Loucy (cell line): ENCODE results near the gene UPP1.
"Not testable (repeated sequence)": the region's sequence is repeated elsewhere in the genome, so short reads cannot be mapped to it uniquely, and the experiment has no call there.

Source experiments
- H2AFZ ChIP-seq: fragments of 200-600 bp; sonication (generic); 2 replicates; pipeline ENCODE4 v1.6.0; 2016; ENCODE audit warnings: antibody characterized with exemption, mild to moderate bottlenecking, low read length, moderate library complexity
- H3F3A ChIP-seq: fragments of 200-600 bp; 2 replicates; pipeline ENCODE4 v1.6.0; 2016; ENCODE audit warnings: antibody characterized with exemption, low read depth, mild to moderate bottlenecking
- H3K27me3 ChIP-seq: fragments of 200-600 bp; sonication (generic); 2 replicates; pipeline ENCODE4 v1.6.1; 2014; ENCODE audit warnings: low read length, mild to moderate bottlenecking; ENCODE audit not compliant: insufficient read depth, poor library complexity, severe bottlenecking
- H3K36me3 ChIP-seq: fragments of 200-600 bp; sonication (generic); 2 replicates; pipeline ENCODE4 v1.6.1; 2016; ENCODE audit warnings: low read length; ENCODE audit not compliant: insufficient read depth
- H3K4me1 ChIP-seq: fragments of 200-600 bp; sonication (generic); 2 replicates; pipeline ENCODE4 v1.5.1; 2014; ENCODE audit warnings: low read length, mild to moderate bottlenecking; ENCODE audit not compliant: insufficient read depth, poor library complexity, severe bottlenecking
- H3K4me2 ChIP-seq: fragments of 200-600 bp; sonication (generic); 2 replicates; pipeline ENCODE4 v1.6.0; 2014; ENCODE audit warnings: antibody characterized with exemption, low read length, low read depth, mild to moderate bottlenecking; ENCODE audit not compliant: poor library complexity, severe bottlenecking
- H3K4me3 ChIP-seq: fragments of 200-600 bp; sonication (generic); 2 replicates; pipeline ENCODE4 v1.5.1; 2014; ENCODE audit warnings: low read length, mild to moderate bottlenecking, mixed read lengths; ENCODE audit not compliant: poor library complexity, severe bottlenecking
- H3K79me2 ChIP-seq: fragments of 200-600 bp; sonication (generic); 2 replicates; pipeline ENCODE4 v1.6.1; 2014; ENCODE audit warnings: low read length; ENCODE audit not compliant: insufficient read depth
- H3K9ac ChIP-seq: fragments of 200-600 bp; sonication (generic); 2 replicates; pipeline ENCODE4 v1.6.0; 2014; ENCODE audit warnings: mild to moderate bottlenecking, low read depth, low read length, moderate library complexity; ENCODE audit not compliant: poor library complexity, severe bottlenecking
- H3K9me2 ChIP-seq: fragments of 200-600 bp; sonication (generic); replicated peaks from 2 replicates; pipeline ENCODE4 v1.6.1; 2016; ENCODE audit warnings: low read depth, low read length, mixed read lengths
- H3K9me3 ChIP-seq: fragments of 200-600 bp; sonication (generic); 2 replicates; pipeline ENCODE4 v1.6.1; 2014; ENCODE audit warnings: mild to moderate bottlenecking, antibody characterized with exemption, low read length, low read depth; ENCODE audit not compliant: insufficient read depth
- H4K20me1 ChIP-seq: fragments of 200-600 bp; sonication (generic); 2 replicates; pipeline ENCODE4 v1.6.0; 2014; ENCODE audit warnings: antibody characterized with exemption, low read length, mild to moderate bottlenecking; ENCODE audit not compliant: insufficient read depth, poor library complexity, severe bottlenecking
- EZH2phosphoT487 ChIP-seq: fragments of 200-600 bp; IDR thresholded peaks from 2 replicates; pipeline ENCODE4 v1.6.1; 2018; ENCODE audit warnings: antibody characterized with exemption, mild to moderate bottlenecking, moderate library complexity, borderline replicate concordance
- TF ChIP-seq, protein P1 (sequence below): fragments of 200-600 bp; sonication (generic); conservative IDR thresholded peaks from 2 replicates; pipeline ENCODE4 v1.5.1; 2014; ENCODE audit warnings: mild to moderate bottlenecking, antibody characterized with exemption, low read length

UPP1 gene

DNA sequence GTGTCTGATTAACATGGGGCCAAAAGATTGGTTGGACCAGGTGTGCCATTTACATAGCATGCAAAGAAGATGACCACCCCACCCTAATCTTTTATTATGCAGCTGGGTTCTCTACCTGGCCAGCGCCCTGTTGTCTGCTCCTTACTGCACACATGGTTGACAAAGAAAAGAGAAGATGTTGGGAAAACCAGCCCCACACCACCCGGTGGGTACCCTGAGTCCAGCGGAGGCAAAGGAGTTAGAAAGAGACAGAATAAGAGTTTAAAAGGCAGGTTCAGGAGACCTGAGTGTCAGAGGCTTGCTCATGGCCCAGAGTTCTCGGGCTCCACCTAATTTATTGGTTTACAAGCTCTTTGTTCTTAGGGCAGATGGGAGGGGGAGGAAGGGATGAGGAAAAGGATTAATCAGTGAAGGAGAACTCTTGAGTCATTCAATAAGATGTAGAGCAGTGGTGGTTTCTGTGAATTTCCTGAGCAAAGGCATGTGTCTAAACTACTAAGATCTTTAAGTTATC, 58.1 kb downstream of the UPP1 start:
- no peak overlapping the region for H2AFZ ChIP-seq
- H3K9me2 ChIP-seq, result no peaks in the 10 kb centered on the region
- no peaks in the 10 kb centered on the region for H3K27me3 ChIP-seq
- H3K79me2 ChIP-seq, result no peaks in the 10 kb centered on the region
- no peaks in the 10 kb centered on the region for H3K9me3 ChIP-seq
- H3F3A ChIP-seq, result no peaks in the 10 kb centered on the region
- H4K20me1 ChIP-seq, result no peaks in the 10 kb centered on the region
- H3K9ac ChIP-seq, result no peak overlapping the region
- no peaks in the 10 kb centered on the region for H3K4me1 ChIP-seq
- no peak for TF ChIP-seq EZH2phosphoT487
- TF ChIP-seq, protein P1, sequence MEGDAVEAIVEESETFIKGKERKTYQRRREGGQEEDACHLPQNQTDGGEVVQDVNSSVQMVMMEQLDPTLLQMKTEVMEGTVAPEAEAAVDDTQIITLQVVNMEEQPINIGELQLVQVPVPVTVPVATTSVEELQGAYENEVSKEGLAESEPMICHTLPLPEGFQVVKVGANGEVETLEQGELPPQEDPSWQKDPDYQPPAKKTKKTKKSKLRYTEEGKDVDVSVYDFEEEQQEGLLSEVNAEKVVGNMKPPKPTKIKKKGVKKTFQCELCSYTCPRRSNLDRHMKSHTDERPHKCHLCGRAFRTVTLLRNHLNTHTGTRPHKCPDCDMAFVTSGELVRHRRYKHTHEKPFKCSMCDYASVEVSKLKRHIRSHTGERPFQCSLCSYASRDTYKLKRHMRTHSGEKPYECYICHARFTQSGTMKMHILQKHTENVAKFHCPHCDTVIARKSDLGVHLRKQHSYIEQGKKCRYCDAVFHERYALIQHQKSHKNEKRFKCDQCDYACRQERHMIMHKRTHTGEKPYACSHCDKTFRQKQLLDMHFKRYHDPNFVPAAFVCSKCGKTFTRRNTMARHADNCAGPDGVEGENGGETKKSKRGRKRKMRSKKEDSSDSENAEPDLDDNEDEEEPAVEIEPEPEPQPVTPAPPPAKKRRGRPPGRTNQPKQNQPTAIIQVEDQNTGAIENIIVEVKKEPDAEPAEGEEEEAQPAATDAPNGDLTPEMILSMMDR, result no peak
- no peak overlapping the region for H3K4me2 ChIP-seq
- no peaks in the 10 kb centered on the region for H3K36me3 ChIP-seq
- H3K4me3 ChIP-seq, result no peak overlapping the region

DNA sequence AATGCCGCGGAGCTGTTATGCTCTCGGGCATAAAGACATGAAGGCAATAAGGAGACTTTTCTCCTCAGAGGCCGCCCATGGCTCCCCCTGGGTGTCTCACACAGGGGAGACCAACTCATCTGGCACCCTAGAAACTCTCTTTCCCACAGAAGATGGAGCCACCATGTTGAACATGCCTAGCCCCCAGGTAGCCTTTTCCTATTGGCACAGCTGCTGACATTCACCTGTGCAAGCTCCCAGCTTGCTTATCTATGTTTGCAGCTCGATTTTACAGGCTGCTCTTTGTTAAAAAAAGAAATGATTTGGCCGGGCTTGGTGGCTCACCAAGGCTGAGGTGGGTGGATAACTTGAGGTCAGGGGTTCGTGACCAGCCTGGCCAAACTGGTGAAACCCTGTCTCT, 58.6 kb downstream of the UPP1 start:
- not testable (repeated sequence) for H3K27me3 ChIP-seq, H3K4me1 ChIP-seq, H3K4me3 ChIP-seq, H3K9me2 ChIP-seq, H3K79me2 ChIP-seq, H3K4me2 ChIP-seq, H2AFZ ChIP-seq, H3K9ac ChIP-seq, H3K36me3 ChIP-seq, H4K20me1 ChIP-seq, H3F3A ChIP-seq, H3K9me3 ChIP-seq

DNA sequence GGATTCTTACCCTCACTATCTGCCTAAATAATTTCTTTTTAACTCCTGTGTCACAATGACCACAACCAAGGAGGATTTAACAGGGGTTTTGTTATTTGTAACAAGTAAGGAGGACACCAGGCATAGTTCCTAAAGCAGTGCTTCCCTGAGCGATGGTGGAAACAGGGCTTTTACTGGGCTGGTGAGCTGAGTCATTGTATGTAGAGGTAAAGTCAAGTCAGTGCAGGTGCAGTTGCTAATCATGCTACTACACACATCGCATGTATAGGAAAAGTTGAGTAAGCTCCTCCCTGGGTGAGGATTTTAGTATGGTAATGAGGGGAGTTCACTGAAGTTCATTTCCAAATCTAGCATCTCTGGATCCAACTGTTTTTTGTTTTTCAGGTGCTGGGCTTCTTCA, 59.2 kb downstream of the UPP1 start:
- Histone ChIP-seq H3K4me3 (no peak overlapping the region), H3K79me2 (no peaks in the 10 kb centered on the region), H3F3A (no peaks in the 10 kb centered on the region), H3K4me1 (no peaks in the 10 kb centered on the region), H3K9me3 (no peaks in the 10 kb centered on the region), H3K9ac (no peak overlapping the region), H2AFZ (no peak overlapping the region), H3K4me2 (no peak overlapping the region), H3K9me2 (no peaks in the 10 kb centered on the region), H4K20me1 (no peaks in the 10 kb centered on the region), H3K27me3 (no peaks in the 10 kb centered on the region), H3K36me3 (no peaks in the 10 kb centered on the region)
- no peak for TF ChIP-seq EZH2phosphoT487
- TF ChIP-seq, protein P1, result no peak

DNA sequence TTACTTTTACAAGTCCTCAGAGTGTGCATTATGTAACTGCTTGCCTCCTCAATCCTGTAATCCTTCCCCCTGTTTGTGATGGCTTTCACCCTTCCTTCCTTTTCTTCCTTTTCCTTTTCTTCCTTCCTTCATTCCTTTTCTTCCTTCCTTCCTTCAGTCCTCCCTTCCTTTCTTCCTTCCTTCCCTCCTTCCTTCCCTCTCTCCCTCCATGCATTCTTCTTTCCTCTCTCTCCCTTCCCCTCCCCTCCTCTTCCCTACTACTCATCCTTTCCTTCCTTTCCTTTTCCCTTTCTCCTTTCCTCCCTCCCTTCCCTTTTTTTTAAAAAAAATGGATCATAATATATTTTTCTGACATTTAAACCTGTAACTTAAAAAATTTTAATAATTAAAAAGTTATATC, 60.0 kb downstream of the UPP1 start:
- no peaks in the 10 kb centered on the region for H4K20me1 ChIP-seq
- no peaks in the 10 kb centered on the region for H3K79me2 ChIP-seq
- H3F3A ChIP-seq, result no peaks in the 10 kb centered on the region
- no peaks in the 10 kb centered on the region for H3K9me2 ChIP-seq
- H3K27me3 ChIP-seq, result no peaks in the 10 kb centered on the region
- H3K36me3 ChIP-seq, result no peaks in the 10 kb centered on the region
- no peak for TF ChIP-seq EZH2phosphoT487
- TF ChIP-seq, protein P1, result no peak
- no peak overlapping the region for H3K9ac ChIP-seq
- no peak overlapping the region for H2AFZ ChIP-seq
- H3K4me1 ChIP-seq, result no peaks in the 10 kb centered on the region
- H3K9me3 ChIP-seq, result no peaks in the 10 kb centered on the region
- H3K4me2 ChIP-seq, result no peak overlapping the region
- no peak overlapping the region for H3K4me3 ChIP-seq
